ENCODE data around the gene DPP10.
"Not testable (repeated sequence)": the region's sequence is repeated elsewhere in the genome, so short reads cannot be mapped to it uniquely, and the experiment has no call there.

The DPP10 gene

GRCh38 chr2:115413791-115414190 lies 971.4 kb downstream of the DPP10 start:
- TF ChIP-seq CTCF (IDR thresholded peaks at IDR 0.05; ENCODE audit: insufficient read depth, low read depth, low read length, missing control alignments) = no peak
- no peak overlapping the region for H3K4me3 ChIP-seq (ENCODE audit: low read length)
- no peak for DNase-seq (ENCODE audit: low read depth)

GRCh38 chr2:115414466-115414865 lies 972.0 kb downstream of the DPP10 start:
- no peak for DNase-seq (ENCODE audit: low read depth)
- H3K4me3 ChIP-seq (ENCODE audit: low read length) = no peak overlapping the region
- no peak for TF ChIP-seq CTCF (IDR thresholded peaks at IDR 0.05; ENCODE audit: insufficient read depth, low read depth, low read length, missing control alignments)

GRCh38 chr2:115422004-115422634 lies 979.7 kb downstream of the DPP10 start:
- DNase-seq (ENCODE audit: low read depth) = no peak
- no peak overlapping the region for H3K4me3 ChIP-seq (ENCODE audit: low read length)
- TF ChIP-seq CTCF (IDR thresholded peaks at IDR 0.05; ENCODE audit: insufficient read depth, low read depth, low read length, missing control alignments) = no peak

DNA sequence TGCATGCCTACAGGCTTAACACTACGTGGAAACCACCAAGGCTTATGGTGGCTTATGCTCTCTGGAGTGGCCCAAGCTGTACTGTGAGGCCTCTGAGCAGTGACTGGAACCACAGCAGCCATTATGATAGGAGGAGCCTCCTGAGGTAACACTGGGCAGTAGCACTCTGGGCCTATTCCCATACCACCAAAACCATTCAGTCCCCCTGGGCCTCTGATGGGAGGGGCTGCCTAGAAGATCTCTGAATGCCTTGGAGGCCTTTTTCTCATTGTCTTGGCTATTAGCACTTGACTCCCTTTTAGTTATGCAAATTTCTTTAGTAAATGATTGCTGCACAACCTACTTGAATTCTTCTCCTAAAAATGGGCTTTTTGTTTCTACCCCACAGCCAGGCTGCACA lies 985.0 kb downstream of the DPP10 start:
- TF ChIP-seq CTCF (IDR thresholded peaks at IDR 0.05; ENCODE audit: insufficient read depth, low read depth, low read length, missing control alignments) = no peak
- no peak for DNase-seq (ENCODE audit: low read depth)
- H3K4me3 ChIP-seq (ENCODE audit: low read length) = no peak overlapping the region

- not testable (repeated sequence) for DNase-seq (ENCODE audit: low read depth); H3K4me3 ChIP-seq (ENCODE audit: low read length)
Observed at GRCh38 chr2:115440746-115441145, 998.3 kb downstream of the DPP10 start.

- no peak for TF ChIP-seq CTCF (IDR thresholded peaks at IDR 0.05; ENCODE audit: insufficient read depth, low read depth, low read length, missing control alignments)
- DNase-seq (ENCODE audit: low read depth) = no peak
- no peak overlapping the region for H3K4me3 ChIP-seq (ENCODE audit: low read length)
Observed at GRCh38 chr2:115443539-115444185, 1001.2 kb downstream of the DPP10 start.

DNA sequence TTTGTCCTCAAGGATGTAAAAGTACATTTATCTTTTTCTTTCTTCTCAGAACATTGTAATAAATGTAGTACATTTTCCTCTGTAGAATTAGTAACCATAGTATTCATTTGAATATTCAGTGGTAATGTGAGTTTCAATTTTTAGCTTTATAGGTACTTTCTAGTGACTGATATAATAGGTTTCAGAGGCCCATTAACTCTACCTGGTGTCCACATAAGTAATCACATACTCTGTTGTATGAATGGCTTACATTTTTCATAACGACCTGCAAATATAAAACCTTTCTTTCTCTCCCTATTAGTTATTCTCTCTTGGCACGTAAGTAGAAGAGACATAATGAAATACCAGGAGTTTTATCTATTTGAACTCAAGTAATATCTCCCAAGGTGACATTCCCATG lies 1017.6 kb downstream of the DPP10 start:
- TF ChIP-seq CTCF (IDR thresholded peaks at IDR 0.05; ENCODE audit: insufficient read depth, low read depth, low read length, missing control alignments) = no peak
- no peak for DNase-seq (ENCODE audit: low read depth)
- H3K4me3 ChIP-seq (ENCODE audit: low read length) = no peak overlapping the region

Measured in epithelial cell of esophagus (primary cell).